ENCODE measurements around the gene ARHGAP6.
A peak's percentile ranks its signal among the peaks of the same experiment; 100 is the strongest.

The ARHGAP6 gene

GRCh38 chrX:11451151-11451550, 214.6 kb downstream of the ARHGAP6 start:
- no peak for DNase-seq

- no peak for DNase-seq
Measured at GRCh38 chrX:11450354-11450753, 215.4 kb downstream of the ARHGAP6 start.

GRCh38 chrX:11449613-11450012, 216.1 kb downstream of the ARHGAP6 start:
- no peak for DNase-seq

- DNase-seq, result no peak
Measured at GRCh38 chrX:11447418-11447817, 218.3 kb downstream of the ARHGAP6 start.

- DNase-seq, result no peak
Measured at GRCh38 chrX:11446949-11447348, 218.8 kb downstream of the ARHGAP6 start.

- no peak for DNase-seq
Measured at GRCh38 chrX:11446336-11446735, 219.4 kb downstream of the ARHGAP6 start.

- peak; percentile 13 for DNase-seq
Measured at GRCh38 chrX:11445540-11445939, 220.2 kb downstream of the ARHGAP6 start.

GRCh38 chrX:11444052-11444451, 221.7 kb downstream of the ARHGAP6 start:
- no peak for DNase-seq

GRCh38 chrX:11439846-11440245, 225.9 kb downstream of the ARHGAP6 start:
- no peak for DNase-seq

GRCh38 chrX:11438767-11439166, 227.0 kb downstream of the ARHGAP6 start:
- DNase-seq, result no peak

- DNase-seq, result no peak
Measured at GRCh38 chrX:11438380-11438723, 227.4 kb downstream of the ARHGAP6 start.

GRCh38 chrX:11437642-11438379, 227.9 kb downstream of the ARHGAP6 start:
- DNase-seq, result no peak

GRCh38 chrX:11435568-11435967, 230.2 kb downstream of the ARHGAP6 start:
- DNase-seq, result no peak

- no peak for DNase-seq
Measured at GRCh38 chrX:11434607-11435006, 231.1 kb downstream of the ARHGAP6 start.

- DNase-seq, result no peak
Measured at GRCh38 chrX:11431786-11432185, 233.9 kb downstream of the ARHGAP6 start.

GRCh38 chrX:11430271-11430670, 235.4 kb downstream of the ARHGAP6 start:
- no peak for DNase-seq

- no peak for DNase-seq
Measured at GRCh38 chrX:11429538-11430085, 236.1 kb downstream of the ARHGAP6 start.

- peak; percentile 55 for DNase-seq
Measured at GRCh38 chrX:11427453-11428071, 238.2 kb downstream of the ARHGAP6 start.

- peak; percentile 27 for DNase-seq
Measured at GRCh38 chrX:11426712-11427452, 238.8 kb downstream of the ARHGAP6 start.

- DNase-seq, result no peak
Measured at GRCh38 chrX:11424903-11425674, 240.6 kb downstream of the ARHGAP6 start.

GRCh38 chrX:11423949-11424348, 241.8 kb downstream of the ARHGAP6 start:
- no peak for DNase-seq

GRCh38 chrX:11423362-11423818, 242.3 kb downstream of the ARHGAP6 start:
- peak; percentile 76 for DNase-seq

- no peak for DNase-seq
Measured at GRCh38 chrX:11422525-11422857, 243.2 kb downstream of the ARHGAP6 start.

All from hematopoietic multipotent progenitor cell treated with erythropoietin and hydrocortisone succinate and interleukin-3 and kit ligand, for 8 days (in vitro differentiated cells).